Panc1 (cell line): ENCODE data around the gene FAM13A. TPM values are rescaled to one million over a fixed set of nuclear protein-coding genes. Genes with fewer than 3 reads are reported as not detected.

Experiments used
- ATAC-seq: fragments of 200-7000 bp; cut with Tn5 transposase; 2 replicates; pipeline ENCODE4 v1.9.1; 2020; ENCODE audit warnings: mild to moderate bottlenecking, moderate library complexity
- BruUV-seq: library from RNA; stranded (reverse); fragments of 400-500 nt; replicated peaks from 2 replicates; lab custom pipeline; 2021; lab: Mats Ljungman, UMichigan
- CTCF ChIA-PET: fragments of 300-600 bp; sonication (Branson Sonifier 250); formaldehyde crosslinking; loops from one replicate; lab custom pipeline; 2022; ENCODE audit warnings: antibody characterized with exemption; lab: Charles Lee
- POLR2A ChIA-PET: fragments of 300-600 bp; sonication (Branson Sonifier 250); formaldehyde crosslinking; loops from one replicate; lab custom pipeline; 2022; ENCODE audit warnings: antibody characterized with exemption; lab: Charles Lee
- DNase-seq: peaks from one replicate; pipeline ENCODE4 v3.0.0-alpha.2; 2010; ENCODE audit warnings: low read depth, low spot score
- H3K27ac ChIP-seq: 2 replicates; pipeline ENCODE4 v1.5.1; 2011; ENCODE audit warnings: mild to moderate bottlenecking, low read length, inconsistent platforms
- H3K27me3 ChIP-seq: fragments of 200-500 bp; sonication (Bioruptor generic); 2 replicates; pipeline ENCODE4 v1.6.0; 2014; ENCODE audit warnings: low read length, inconsistent platforms; ENCODE audit not compliant: control insufficient read depth, insufficient read depth
- H3K36me3 ChIP-seq: fragments of 200-500 bp; sonication (Bioruptor generic); 2 replicates; pipeline ENCODE4 v1.5.1; 2014; ENCODE audit warnings: inconsistent platforms, mild to moderate bottlenecking, low read length, moderate library complexity; ENCODE audit not compliant: control insufficient read depth, insufficient read depth
- H3K4me1 ChIP-seq: 2 replicates; pipeline ENCODE4 v1.5.1; 2011; ENCODE audit warnings: inconsistent platforms, mild to moderate bottlenecking, low read length, moderate library complexity; ENCODE audit not compliant: control insufficient read depth, insufficient read depth
- H3K4me3 ChIP-seq, 2 experiments: 2 replicates each; pipeline ENCODE4 v1.5.1; 2011 to 2012; ENCODE audit warnings: low read depth in 2 of 2, low read length in 2 of 2, mild to moderate bottlenecking in 2 of 2, inconsistent platforms in 1 of 2, moderate library complexity in 1 of 2
- H3K9me3 ChIP-seq: fragments of 200-500 bp; sonication (Bioruptor generic); 2 replicates; pipeline ENCODE4 v1.5.1; 2014; ENCODE audit warnings: low read depth, mild to moderate bottlenecking, inconsistent platforms, low read length, moderate library complexity; ENCODE audit not compliant: control insufficient read depth, insufficient read depth
- CTCF ChIP-seq: fragments of 450-650 bp; IDR thresholded peaks from 2 replicates; pipeline ENCODE4 v1.5.1; 2017; ENCODE audit warnings: mild to moderate bottlenecking
- POLR2AphosphoS5 ChIP-seq: IDR thresholded peaks from 2 replicates; pipeline ENCODE4 v1.6.1; 2012; ENCODE audit warnings: mild to moderate bottlenecking, low read depth, low read length, moderate library complexity
- REST ChIP-seq, 2 experiments: IDR thresholded peaks; 2 replicates each; pipeline ENCODE4 v1.6.1; 2011 to 2012; ENCODE audit warnings: low read depth in 2 of 2, control low read depth in 1 of 2, low read length in 1 of 2, mild to moderate bottlenecking in 1 of 2, moderate library complexity in 1 of 2; ENCODE audit not compliant: insufficient read depth in 1 of 2
- SIN3A ChIP-seq: IDR thresholded peaks from 2 replicates; pipeline ENCODE4 v1.6.1; 2012; ENCODE audit warnings: low read depth, mild to moderate bottlenecking, low read length, moderate library complexity, borderline replicate concordance; ENCODE audit not compliant: insufficient read depth
- TCF7L2 ChIP-seq: IDR thresholded peaks from 2 replicates; pipeline ENCODE4 v1.6.1; 2011; ENCODE audit warnings: mild to moderate bottlenecking, low read depth, low read length, inconsistent platforms
- in situ Hi-C: cut with HindIII; loops from 2 replicates; pipeline ENCODE4 v1.10.0; 2016; ENCODE audit warnings: low sequenced_read_pairs, low pct_unique_long_range_greater_than_20kb
- intact Hi-C: fragments of 100-400 bp; cut with micrococcal nuclease; formaldehyde crosslinking; loops from one replicate; pipeline ENCODE4 v1.10.0; 2022; ENCODE audit not compliant: unreplicated experiment
- total RNA-seq: library from RNA; stranded (reverse); gene quantifications from one replicate; pipeline ENCODE4 v1.2.1, GENCODE V29; 2021; ENCODE audit not compliant: unreplicated experiment

FAM13A gene
- total RNA-seq, 1 experiment from 2014 or later: 5.8 TPM

GRCh38 chr4:88820698-88821415 is 236.1 kb downstream of the FAM13A start:
- ChIA-PET CTCF (no interaction called here), POLR2A (no interaction called here)
- H3K27me3 ChIP-seq: no peaks in the 10 kb centered on the region
- TF ChIP-seq CTCF: no peak
- no peak for TF ChIP-seq POLR2AphosphoS5
- no peak for TF ChIP-seq TCF7L2
- no peak for TF ChIP-seq REST (IDR thresholded peaks at IDR 0.05; ENCODE audit: insufficient read depth in 1 of 2, low read depth in 2 of 2, low read length in 1 of 2)
- no peak for TF ChIP-seq SIN3A
- peak overlapping the region in 1 of 2 experiments; percentile 3; a peak in 1 of 4 replicates for H3K4me3 ChIP-seq
- intact Hi-C loops (no loop called here), in situ Hi-C loops (no loop called here)
- no peak overlapping the region for H3K27ac ChIP-seq
- H3K4me1 ChIP-seq: no peaks in the 10 kb centered on the region
- no peaks in the 10 kb centered on the region for H3K9me3 ChIP-seq
- no TSS peak for BruUV-seq
- no peaks in the 10 kb centered on the region for H3K36me3 ChIP-seq
- DNase-seq (no peak), ATAC-seq (no peak)

GRCh38 chr4:88819818-88820697 is 236.9 kb downstream of the FAM13A start:
- in situ Hi-C loops: no loop called here
- Histone ChIP-seq H3K36me3 (no peaks in the 10 kb centered on the region), H3K27me3 (no peaks in the 10 kb centered on the region), H3K4me1 (no peaks in the 10 kb centered on the region), H3K9me3 (no peaks in the 10 kb centered on the region), H3K4me3 (no peak overlapping the region), H3K27ac (no peak overlapping the region)
- POLR2A ChIA-PET: no interaction called here
- ATAC-seq: no peak
- intact Hi-C loops: no loop called here
- CTCF ChIA-PET: interaction anchor here (0.6 kb wide), 1 partner anchor 293 kb away, joined by 3 read pairs; no protein-coding TSS in a partner anchor
- no TSS peak for BruUV-seq
- TF ChIP-seq CTCF (no peak), TCF7L2 (no peak), POLR2AphosphoS5 (no peak)
- DNase-seq: no peak
